GM12891 (cell line): ENCODE data around the gene FARP1.
"Not testable (repeated sequence)": the region's sequence is repeated elsewhere in the genome, so short reads cannot be mapped to it uniquely, and the experiment has no call there.

Source experiments
- DNase-seq: peaks from one replicate; pipeline ENCODE4 v3.0.0; 2011; ENCODE audit warnings: low spot score; ENCODE audit not compliant: insufficient read length
- FAIRE-seq: peaks from 2 replicates; lab custom pipeline; 2011; peaks lifted over from hg19 to GRCh38; lab: Jason Lieb, UNC
- PAX5 ChIP-seq: IDR thresholded peaks from 2 replicates; pipeline ENCODE4 v1.6.1; 2011; ENCODE audit warnings: low read length, moderate library complexity, mild to moderate bottlenecking; ENCODE audit not compliant: insufficient read depth, severe bottlenecking
- POLR2A ChIP-seq: IDR thresholded peaks from 2 replicates; pipeline ENCODE4 v1.6.1; 2011; ENCODE audit warnings: low read depth, low read length, control low read depth
- POLR2AphosphoS5 ChIP-seq: IDR thresholded peaks from 2 replicates; pipeline ENCODE4 v1.6.1; 2011; ENCODE audit warnings: low read depth, low read length, control low read depth
- POU2F2 ChIP-seq: IDR thresholded peaks from 2 replicates; pipeline ENCODE4 v1.6.1; 2011; ENCODE audit warnings: low read depth, mild to moderate bottlenecking, control low read depth, low read length, moderate library complexity
- SPI1 ChIP-seq: IDR thresholded peaks from 2 replicates; pipeline ENCODE4 v1.6.1; 2011; ENCODE audit warnings: low read depth, low read length, control low read depth
- TAF1 ChIP-seq: IDR thresholded peaks from 2 replicates; pipeline ENCODE4 v1.6.1; 2011; ENCODE audit warnings: low read depth, low read length, control low read depth

Gene FARP1

DNA sequence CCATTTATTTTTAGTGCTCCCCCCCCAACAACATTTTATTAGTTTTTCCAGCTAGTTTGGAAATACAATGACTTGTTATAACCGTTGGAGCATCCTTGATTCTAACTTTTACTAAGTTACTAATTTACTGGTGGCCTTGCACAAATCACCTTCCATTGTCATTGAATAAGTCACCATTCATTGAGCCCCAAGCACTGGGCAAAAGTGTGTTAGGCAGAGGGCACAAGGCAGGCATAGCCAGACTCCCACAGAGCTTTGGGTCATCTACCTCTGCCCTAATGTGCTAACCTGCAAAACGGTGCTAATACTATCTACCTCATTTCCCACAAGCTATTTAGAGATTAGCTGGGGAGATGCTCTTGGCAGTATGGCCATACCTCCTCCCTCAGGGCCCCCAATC lies 120.9 kb downstream of the FARP1 start:
- TF ChIP-seq POU2F2 (no peak), POLR2AphosphoS5 (no peak), PAX5 (no peak), SPI1 (no peak), TAF1 (no peak), POLR2A (no peak)
- DNase-seq: no peak
- no peak for FAIRE-seq

- FAIRE-seq: no peak
- no peak for DNase-seq
- TF ChIP-seq POLR2A (no peak), POLR2AphosphoS5 (no peak), TAF1 (no peak), SPI1 (no peak), PAX5 (no peak), POU2F2 (no peak)
Measured at GRCh38 chr13:98264877-98265276, 122.0 kb downstream of the FARP1 start.

DNA sequence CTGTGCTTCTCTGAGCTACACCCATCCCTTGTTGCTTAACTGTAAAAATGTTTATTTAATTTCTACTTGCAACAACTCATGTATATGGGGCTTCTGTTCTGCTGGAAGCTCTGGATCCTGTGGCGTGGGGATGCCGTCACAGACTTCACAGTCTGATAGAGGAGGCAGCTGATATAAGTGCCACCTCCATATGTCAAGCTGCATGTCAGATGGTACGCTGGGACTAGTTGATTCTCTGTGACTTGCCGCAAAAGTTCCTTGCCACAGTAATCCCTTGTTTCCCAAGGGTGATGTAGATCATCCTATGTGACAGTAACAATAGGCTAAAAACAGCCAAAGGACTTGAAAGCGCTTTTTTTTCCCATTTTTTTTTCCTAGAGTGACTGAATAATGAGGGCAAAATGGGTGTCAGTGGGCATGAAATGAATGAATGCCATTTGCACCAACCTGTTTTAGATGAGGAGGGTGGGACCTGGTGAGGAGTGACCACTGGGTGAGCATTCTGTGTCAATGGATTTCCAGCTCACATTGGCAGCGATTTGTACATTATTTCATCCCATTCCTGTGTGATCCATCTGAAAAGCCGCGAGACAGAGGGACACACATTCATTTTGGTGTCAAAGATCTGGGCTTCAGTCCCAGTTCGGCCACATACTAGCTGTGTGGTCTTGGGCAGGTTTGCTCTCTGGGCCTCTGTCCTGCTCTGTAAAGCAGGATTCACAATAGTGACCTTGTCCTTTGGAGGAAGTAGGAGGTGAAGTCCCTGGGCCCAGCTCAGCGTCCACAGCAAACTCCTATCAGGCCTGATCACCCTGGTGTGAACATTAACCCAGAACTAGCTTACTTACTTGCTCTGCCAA lies 123.0 kb downstream of the FARP1 start:
- no peak for DNase-seq
- FAIRE-seq: no peak
- TF ChIP-seq POU2F2: no peak
- TF ChIP-seq POLR2AphosphoS5: no peak
- no peak for TF ChIP-seq PAX5
- TF ChIP-seq TAF1: no peak
- no peak for TF ChIP-seq POLR2A
- no peak for TF ChIP-seq SPI1

- DNase-seq: peak; percentile 32
- peak; percentile 23 for FAIRE-seq
Measured at GRCh38 chr13:98267080-98267912, 124.4 kb downstream of the FARP1 start.

GRCh38 chr13:98269386-98269785 lies 126.5 kb downstream of the FARP1 start:
- TF ChIP-seq POLR2A (no peak), PAX5 (no peak), POLR2AphosphoS5 (no peak), TAF1 (no peak), POU2F2 (no peak), SPI1 (no peak)
- DNase-seq (no peak), FAIRE-seq (no peak)

More at GRCh38 chr13:98267080-98267912, 124.4 kb downstream of the FARP1 start:
- TF ChIP-seq TAF1: no peak
- no peak for TF ChIP-seq POU2F2
- TF ChIP-seq SPI1: no peak

DNA sequence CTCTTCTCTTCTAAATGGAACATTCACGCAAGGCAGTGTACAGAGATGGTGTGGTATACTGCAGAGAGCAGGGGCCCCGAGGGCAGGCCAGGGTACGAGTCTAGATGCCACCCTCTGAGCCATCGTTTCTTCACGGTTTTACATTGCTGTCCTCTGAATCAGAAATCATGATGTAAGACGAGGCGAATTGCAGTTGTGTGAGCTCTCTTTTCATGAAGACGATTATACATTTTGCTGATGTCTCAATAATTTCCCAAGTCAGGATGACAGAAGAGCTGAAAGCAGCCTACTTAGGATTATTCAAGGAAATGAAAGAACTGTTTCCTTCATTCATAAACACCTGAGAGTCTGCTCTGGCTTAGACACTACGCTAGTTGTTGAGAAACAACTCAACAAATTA lies 127.9 kb downstream of the FARP1 start:
- no peak for TF ChIP-seq POLR2AphosphoS5
- TF ChIP-seq POU2F2: no peak
- no peak for TF ChIP-seq TAF1
- TF ChIP-seq SPI1: no peak
- no peak for TF ChIP-seq PAX5
- TF ChIP-seq POLR2A: no peak
- FAIRE-seq (no peak), DNase-seq (no peak)

GRCh38 chr13:98271646-98272045 lies 128.8 kb downstream of the FARP1 start:
- not testable (repeated sequence) for FAIRE-seq, DNase-seq

DNA sequence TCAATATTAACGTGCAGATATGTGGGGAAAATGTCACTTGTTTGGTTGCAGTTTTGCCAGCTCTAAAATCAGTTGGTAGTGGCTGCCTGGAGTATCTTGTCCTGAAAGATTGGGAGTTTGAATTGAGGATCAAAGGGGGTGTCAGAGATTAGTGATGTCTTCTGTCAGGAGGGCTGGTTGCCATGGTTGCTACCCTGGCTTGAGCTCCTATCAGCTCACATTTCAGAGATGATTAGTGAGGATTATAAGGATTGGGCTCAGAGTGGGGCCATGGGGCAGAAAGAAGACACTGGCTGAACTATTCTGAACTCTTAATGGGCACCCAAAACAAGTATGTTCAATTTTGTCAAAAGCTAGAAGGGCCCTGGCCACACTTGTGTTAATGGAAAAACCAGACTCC lies 129.7 kb downstream of the FARP1 start:
- no peak for DNase-seq
- FAIRE-seq: no peak
- TF ChIP-seq POLR2AphosphoS5 (no peak), POLR2A (no peak), TAF1 (no peak), SPI1 (no peak), POU2F2 (no peak)

GRCh38 chr13:98273067-98273823 lies 130.4 kb downstream of the FARP1 start:
- FAIRE-seq: no peak
- DNase-seq: no peak
- TF ChIP-seq POLR2A (no peak), POLR2AphosphoS5 (no peak), POU2F2 (no peak), TAF1 (no peak), SPI1 (no peak), PAX5 (no peak)
